GM12801 (cell line): ENCODE data around the gene SPOCK3.

ENCODE experiments used
- CTCF ChIP-seq: IDR thresholded peaks from one replicate; pipeline ENCODE4 v1.5.1; 2011; ENCODE audit warnings: control low read depth; ENCODE audit not compliant: insufficient read length; ENCODE audit errors: extremely low read depth

The SPOCK3 gene

DNA sequence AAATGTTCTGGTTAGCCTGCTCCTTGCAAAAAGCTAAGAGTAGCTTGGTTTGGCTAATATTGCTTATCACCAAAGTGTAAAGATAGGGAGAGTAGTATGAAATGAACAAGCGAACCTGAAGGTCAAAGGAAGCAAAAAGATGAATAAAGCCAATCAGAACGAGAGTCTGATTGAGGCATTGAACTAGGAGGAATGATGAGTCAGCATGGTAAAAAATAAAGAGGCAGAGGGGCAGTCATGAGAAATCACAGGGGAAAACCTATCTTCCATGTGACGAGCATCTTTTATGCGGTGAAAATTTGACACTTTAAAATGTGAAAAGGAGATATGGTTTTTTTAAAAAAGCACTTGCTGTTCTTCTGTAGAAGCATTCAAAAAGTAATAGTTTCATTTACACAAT lies 533.7 kb downstream of the SPOCK3 start:
- no peak for TF ChIP-seq CTCF

GRCh38 chr4:166688835-166689234 lies 545.5 kb downstream of the SPOCK3 start:
- TF ChIP-seq CTCF = no peak

DNA sequence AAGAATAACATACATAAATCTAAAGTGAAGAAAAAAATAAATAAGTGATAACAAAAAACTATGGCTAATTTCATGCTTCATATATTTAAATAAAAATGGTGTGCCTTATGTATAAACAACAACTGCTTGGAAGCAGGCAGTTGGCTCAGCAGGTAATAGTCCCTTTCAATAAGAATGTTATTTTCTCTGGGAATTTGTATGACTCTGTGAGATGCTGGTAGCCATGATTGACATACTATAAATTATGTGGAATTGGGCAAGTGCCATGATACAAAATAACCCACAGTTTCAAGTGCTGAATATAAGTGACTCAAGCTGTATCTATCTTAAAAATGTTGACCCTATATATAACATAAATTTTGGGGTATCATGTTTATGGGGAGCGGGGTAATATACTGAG lies 546.5 kb downstream of the SPOCK3 start:
- no peak for TF ChIP-seq CTCF
